ENCODE results near the gene UQCRFS1.
"Not testable (repeated sequence)": the region's sequence is repeated elsewhere in the genome, so short reads cannot be mapped to it uniquely, and the experiment has no call there.

The UQCRFS1 gene

DNA sequence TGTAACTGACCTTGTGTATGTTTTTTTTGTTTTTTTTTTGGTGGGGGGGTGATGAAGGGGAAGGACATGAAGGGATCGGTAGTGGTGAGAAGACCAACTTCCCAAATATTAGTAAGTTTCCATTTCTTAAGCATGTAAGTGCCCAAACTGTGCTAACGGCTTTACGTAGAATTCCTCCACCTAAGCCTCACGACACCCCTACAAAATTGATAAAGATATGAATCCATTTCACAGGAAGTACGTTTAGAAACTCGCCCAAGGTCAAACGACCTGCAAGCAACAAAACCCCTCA lies 649 bp downstream of the UQCRFS1 start:
- no peak for FAIRE-seq

DNA sequence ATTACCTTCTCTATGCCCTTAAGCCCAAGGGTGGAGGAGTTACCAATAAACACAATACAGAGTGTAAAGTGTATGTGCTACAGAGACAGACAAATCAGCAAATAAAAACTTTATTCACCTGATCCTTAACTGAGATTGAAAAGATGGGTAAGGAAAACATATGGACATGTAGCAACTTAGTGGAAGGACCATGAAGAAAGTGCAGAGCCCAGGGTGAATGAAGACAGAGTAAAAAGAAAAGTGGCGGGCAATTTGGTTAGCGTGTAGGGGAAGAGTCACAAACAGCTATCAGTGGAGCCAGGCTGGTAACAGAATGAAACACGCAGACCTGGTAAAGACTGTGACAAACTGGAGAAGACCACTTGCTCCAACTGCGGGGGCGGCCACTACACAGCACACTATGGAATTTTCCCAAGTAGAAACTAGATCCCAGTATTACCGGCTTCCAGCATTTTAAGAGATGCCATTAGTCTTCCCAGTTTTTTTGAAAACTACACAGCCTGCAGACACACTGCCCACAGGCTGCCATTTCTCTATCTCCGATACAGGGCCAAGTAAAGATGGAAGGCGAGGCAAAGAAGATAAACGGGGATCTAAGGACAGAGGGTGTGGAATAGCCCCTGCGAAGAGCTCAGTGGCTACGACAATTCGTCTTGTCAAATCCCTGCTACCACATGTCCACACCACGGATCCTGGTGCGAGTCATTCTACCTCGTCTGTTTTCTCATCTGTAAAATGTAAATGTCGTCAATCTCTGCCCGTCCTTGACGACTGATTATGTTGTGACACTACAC lies 1.2 kb downstream of the UQCRFS1 start:
- no peak for FAIRE-seq

DNA sequence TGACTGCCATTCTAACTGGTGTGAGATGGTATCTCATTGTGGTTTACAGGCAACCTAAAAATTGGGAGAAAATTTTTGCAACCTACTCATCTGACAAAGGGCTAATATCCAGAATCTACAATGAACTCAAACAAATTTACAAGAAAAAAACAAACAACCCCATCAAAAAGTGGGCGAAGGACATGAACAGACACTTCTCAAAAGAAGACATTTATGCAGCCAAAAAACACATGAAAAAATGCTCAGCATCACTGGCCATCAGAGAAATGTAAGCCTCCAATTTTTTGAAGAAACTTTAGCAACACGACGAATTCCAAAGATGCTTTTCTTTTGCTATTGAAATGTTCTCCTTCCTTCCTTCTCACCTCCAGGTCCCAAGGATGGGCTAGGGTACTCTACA lies 1.9 kb downstream of the UQCRFS1 start:
- not testable (repeated sequence) for FAIRE-seq

DNA sequence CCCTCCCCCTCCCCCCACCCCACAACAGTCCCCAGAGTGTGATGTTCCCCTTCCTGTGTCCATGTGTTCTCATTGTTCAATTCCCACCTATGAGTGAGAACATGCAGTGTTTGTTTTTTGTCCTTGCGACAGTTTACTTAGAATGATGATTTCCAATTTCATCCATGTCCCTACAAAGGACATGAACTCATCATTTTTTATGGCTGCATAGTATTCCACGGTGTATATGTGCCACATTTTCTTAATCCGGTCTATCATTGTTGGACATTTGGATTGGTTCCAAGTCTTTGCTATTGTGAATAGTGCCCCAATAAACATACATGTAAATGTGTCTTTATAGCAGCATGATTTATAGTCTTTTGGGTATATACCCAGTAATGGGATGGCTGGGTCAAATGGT lies 2.4 kb downstream of the UQCRFS1 start:
- FAIRE-seq: not testable (repeated sequence)

DNA sequence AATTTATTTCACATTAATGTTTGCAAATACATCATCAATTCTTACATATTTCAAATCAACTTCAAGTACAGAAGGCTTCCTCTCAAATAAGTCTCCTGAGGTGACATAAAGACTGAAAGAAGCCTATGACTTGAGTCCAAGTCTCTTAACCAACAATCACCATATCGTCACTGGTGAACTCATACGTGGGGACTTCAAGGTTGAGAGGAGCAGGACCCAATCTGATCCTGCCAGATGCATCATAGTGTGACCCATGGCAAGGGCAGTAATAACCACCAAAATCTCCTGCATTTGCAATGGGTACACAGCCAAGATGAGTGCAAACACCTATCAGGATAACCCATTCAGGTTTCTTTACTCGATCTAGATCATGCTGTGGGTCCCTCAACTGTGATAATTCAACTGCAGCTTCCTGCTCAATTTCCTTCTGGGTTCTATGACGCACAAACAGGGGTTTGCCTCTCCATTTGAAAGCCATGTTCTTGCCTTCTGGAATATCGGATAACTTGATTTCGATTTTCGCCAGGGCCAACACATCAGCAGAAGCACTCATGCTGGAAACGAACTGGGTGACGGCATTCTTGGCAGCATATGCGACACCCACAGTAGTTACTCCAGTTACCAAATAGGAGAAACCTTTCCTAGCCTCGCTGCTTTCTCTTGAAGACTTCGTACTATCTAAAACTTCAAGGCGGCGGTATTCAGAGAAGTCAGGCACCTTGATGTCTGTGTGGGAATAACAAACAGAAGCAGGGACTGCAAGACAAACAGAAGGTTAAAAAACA lies 5.4 kb downstream of the UQCRFS1 start:
- not testable (repeated sequence) for FAIRE-seq

DNA sequence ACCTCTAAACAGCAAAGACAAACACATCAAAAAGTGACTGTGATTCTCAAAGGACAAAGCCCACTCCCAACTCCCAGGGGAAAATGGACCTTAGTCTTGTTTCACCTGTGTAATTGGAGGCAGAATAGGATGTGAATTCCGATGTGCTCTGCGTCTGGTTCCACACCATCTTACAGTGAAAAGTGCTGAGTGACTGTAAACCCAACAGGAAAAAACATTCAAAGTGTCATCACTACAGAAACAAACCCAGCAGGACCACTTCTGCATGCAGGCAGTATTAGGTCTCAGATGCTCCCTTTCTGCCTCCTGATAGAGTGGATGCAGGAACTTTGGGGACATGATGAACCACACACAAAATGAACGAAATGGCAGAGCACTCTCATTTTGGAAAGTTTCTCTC lies 6.5 kb downstream of the UQCRFS1 start:
- no peak for FAIRE-seq

DNA sequence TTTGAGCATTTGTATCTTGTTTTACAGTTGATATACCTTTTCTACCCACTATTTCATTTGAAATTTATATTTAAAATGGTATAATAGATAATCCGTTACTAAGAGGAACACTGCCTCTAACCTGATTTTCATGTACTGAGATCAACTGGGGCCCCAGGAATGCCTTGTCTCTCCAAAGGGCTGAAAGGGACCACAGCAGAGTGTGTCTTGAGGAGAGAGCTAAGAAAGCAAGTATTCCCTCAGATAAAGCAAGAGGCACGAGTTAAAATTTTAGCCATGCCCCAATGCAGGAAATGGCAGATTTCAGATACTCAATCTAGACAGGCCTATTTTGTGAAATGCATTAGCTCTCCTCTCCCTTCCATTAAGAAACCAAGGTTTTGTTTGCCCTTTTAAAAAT lies 10.7 kb downstream of the UQCRFS1 start:
- no peak for FAIRE-seq

DNA sequence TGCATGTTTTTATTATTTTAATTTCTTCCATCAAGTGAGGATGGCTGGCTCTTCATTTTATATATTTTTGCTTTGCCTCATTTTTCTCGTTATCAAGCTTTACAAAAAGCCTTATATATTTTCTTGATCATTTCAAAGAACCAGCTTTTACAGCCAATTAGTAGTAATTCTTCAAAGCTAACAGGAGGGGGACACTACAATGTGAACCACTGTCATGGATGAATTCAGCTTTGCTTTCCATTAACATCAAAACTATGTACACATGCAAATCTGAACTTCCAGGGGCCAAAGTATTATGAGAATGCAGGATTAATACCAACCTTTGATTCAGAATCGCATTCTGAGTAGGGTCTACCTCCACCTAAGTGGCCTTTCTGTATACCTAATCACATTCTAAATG lies 11.1 kb downstream of the UQCRFS1 start:
- no peak for FAIRE-seq

DNA sequence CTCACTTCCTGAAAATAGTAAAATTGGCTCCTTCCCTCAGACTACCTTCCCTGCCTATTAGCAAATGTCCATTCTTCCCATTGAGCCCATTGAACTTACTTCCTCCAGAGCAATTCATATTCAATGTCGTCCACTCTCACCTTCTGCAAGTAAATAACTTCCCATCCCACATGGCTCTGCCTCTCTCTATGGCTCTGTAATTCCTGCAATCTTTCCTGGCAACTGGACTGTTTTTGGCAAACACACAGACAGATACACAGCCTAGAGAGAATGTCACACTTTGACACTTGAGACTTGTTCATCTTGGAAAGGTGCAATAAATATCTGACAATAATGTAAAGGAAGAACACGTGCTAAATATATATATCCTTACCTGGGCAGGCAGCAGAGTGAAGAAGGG lies 18.3 kb downstream of the UQCRFS1 start:
- FAIRE-seq: no peak

DNA sequence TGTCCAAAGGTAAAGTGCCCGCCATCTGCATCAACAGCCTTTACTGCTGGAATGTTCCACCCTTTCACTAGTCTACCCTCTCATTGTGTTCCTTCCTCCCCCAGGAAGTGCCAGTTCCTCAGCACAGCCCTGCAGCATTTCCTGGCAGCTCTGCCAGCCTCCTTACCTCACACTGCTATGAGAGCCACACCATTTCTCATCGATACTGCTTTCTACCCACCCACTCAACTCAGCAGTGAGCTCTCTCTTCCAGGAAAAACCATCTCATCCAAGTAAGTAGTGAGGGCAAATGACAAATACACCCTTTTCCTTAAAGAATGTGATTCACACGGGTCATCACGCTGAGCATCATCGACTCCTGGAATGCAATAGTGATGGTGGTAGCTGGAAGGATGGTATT lies 19.8 kb downstream of the UQCRFS1 start:
- FAIRE-seq: no peak

DNA sequence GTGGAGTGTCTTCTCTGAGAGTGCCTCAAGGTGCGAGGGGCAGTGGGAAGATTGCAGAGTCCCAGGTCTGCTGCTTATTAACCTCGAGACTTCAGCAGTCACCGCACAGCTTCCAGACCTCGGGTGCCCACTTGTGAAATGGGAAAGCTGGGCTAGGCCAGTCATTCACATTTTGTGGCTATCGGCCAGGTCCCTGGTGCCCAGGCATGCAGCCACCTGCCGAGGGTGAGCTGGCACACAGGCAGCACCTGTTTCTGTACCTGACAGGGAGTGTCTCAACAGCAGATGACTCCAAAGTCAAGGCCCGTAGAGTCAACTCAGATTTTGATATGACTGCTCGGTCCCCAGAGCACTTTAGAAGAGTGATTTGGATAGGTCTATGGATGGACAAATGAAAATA lies 21.9 kb downstream of the UQCRFS1 start:
- FAIRE-seq: no peak

DNA sequence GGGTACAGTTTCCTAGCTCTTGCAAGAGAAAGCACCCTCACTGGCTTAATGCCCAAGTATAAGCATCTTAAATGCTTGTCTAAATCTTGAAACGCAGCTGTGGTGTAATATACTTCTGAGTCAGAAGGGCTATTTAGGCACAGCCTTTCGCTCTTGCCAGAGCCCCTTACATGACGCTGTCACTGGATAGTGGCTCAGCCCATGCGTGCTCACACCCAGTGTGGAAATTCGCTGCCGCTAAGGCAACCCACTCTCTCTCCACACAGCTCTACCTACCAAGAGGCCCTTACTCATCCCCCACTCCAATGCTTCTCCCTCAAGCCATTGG lies 24.0 kb downstream of the UQCRFS1 start:
- FAIRE-seq: no peak

DNA sequence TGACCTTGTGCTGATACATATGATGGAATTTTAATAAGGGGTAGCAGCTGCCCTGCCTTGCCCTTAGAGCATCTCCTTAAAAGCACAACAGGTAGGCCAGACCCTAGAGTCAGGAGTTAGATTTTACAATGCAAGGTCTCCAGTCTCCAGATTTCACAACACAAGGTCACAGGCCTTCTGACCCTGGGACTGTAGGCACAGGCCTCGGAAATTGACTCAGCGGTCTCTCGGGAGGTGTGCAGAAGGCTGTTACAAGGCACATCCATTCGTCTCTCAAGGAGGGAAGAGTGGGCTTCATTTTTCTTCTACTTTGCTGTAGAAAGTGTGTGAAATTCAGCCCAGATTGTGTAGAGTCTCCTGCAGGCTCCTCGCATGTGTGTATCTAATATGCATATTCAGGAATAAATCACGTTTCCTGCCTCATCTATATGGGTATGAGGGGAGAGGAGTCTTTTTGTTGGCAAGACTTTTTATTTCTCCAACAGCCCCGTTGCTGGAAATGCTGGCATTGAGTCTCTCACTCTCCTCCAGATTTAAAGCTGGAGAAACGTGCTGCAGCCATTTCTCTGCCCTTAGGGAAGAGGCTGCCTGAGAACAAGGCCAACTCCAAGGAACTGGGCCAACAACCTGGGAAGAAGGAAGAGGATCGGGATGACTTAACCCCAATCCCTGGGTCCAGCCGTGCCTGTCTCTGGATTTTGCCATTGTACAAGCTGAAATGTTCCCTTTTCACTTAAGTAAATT lies 24.5 kb downstream of the UQCRFS1 start:
- no peak for FAIRE-seq

DNA sequence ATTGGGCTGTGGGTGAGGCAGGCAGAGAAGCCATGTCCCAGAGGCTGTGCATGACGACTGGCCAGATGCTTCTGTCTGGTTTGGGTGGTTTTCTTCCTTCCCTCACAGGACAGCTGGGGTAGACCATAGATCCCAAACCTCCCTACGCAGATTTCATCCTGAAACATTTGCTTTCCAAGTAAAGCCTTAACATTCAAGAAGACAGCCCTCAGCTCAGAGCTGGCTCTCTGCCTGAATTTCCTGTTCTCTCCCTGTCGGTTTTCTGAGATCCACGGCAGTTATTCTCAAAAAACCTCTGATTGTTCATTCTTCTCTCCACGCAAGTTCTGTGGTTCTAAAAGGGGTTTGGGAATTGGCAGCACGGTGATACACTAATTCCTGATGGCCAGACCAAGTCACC lies 25.3 kb downstream of the UQCRFS1 start:
- FAIRE-seq: no peak

DNA sequence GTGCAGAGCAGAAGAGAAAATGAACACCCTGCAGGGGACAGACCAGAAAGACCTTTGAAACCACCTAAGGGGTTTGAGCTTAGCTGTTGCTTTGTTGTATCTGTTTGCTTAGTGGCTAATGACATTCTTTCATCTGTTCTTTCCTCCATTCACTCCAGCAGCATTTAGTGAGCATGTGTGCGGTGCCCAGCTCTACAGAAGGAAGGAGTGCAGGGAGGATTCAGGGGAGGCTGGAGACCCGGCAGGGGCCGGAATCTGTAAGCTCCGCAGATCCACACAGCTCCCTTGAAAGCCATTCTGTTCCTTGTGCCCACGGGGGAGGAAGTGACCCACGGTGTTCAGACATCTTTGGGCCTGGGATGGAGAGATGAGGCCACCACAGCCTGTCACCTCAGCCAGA lies 27.5 kb downstream of the UQCRFS1 start:
- no peak for FAIRE-seq

DNA sequence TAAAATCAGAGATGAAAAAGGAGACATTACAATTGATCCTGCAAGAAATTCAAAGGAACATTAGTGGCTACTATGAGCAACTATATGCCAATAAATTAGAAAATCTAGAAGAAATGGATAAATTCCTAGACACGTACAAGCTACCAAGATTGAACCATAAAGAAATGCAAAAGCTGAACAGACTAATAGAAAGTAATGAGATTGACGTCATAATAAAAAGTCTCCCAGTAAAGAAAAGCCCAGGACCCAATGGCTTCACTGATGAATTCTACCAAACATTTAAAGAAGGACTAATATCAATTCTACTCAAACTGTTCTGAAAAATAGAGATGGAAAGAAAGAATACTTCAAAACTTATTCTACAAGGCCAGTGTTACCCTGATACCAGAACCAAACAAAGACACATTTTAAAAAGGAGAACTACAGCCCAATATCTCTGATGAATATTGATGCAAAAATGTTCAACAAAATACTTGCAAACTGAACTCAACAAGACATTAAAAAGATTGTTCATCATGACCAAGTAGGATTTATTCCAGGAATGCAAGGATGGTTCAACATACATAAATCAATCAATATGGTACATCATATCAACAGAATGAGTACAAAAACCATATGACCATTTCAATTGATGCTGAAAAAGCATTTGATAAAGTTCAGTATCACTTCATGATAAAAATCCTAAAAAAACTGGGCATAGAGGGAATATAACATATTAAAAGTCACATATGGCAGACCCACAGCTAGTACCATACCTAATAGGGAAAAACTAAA lies 35.8 kb downstream of the UQCRFS1 start:
- FAIRE-seq: no peak

DNA sequence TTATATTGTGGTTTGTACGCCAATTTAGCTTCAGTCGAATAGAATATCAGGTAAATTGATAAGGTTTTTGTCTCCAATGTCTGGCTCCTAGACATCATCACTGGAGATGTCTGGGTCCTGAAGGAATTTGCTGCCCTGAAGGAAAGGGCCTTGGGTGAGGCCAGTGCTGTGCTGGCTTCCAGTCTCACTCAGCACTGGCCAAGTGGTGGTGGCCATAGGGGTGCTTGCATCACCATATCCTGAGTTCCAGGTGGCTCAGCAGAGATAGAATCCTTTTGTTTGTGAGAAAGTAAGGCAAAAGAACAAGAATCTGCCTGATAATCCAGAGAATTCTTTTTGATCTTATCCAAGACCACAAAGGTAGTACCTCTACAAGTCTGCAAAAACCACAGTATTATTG lies 39.1 kb downstream of the UQCRFS1 start:
- FAIRE-seq: no peak

DNA sequence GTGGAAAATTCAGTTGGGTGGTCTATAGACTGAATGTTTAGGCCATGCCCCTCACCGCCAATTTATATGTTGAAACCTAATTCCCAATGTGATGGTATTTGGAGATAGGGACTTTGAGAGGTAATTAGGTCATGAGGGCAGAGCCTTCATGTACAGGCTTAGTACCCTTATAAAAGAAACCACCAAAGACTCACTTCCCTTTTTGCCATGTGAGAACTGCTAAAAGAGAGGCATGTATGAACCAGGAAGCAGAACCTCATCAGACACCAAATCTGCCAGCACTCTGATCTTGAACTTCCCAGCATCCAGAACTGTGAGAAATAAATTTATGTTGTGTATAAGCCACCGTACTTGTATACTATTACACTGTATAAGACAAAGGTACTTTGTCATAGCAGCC lies 40.6 kb downstream of the UQCRFS1 start:
- no peak for FAIRE-seq

DNA sequence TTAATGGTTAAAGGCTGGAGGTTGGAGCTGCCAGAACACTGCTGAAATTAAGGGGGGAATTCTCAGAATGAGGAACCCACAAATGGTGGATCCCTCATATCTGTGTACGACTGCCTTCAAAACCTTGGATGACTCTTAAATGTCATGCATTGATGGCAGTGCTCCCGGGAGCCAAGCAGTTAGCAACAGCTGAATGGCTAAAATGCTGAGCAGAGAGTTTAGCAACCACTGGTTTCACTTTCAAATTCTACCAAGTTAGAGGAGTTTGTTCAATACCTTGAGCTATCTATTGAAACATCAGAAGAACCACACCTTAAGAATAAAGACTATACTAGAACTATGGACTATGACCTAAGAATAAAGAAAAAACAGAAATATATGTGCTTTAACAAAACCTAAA lies 41.4 kb downstream of the UQCRFS1 start:
- no peak for FAIRE-seq

DNA sequence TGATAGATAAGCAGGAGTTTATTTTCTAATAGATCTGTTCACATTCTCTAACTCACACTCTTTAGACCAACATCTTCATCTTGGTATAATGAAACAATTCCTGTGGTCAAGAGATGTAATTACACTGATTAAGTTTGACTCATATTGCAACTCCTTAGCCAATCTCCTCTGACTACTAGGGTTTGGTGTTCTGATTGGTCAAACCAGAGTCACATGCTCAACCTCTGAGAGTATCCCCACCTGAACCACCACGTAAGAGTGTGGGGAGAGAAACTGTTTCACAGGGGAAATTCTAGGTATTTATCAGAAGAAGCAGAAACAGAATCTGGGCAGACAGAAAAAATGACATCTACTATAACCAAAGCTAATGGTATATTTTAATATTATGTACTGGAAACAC lies 42.4 kb downstream of the UQCRFS1 start:
- no peak for FAIRE-seq

DNA sequence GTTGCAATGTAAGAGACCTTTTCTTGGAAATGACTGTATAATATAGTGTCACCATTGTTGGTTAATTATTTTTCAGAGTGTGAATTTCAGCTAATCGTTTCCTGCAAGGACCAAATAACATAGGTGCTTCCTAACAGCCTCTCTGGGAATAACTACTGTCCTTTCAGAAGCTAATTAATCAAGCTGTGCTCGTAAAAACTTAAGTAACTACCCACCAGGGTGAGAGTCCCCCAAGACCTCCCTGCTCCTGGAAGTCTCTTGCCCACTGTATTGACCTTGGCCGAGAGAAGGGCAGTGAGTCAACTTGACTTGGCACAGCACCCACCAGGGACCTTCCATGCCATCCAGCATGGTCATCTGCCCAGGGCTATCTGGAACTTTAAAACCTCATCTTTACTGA lies 50.3 kb downstream of the UQCRFS1 start:
- no peak for FAIRE-seq

DNA sequence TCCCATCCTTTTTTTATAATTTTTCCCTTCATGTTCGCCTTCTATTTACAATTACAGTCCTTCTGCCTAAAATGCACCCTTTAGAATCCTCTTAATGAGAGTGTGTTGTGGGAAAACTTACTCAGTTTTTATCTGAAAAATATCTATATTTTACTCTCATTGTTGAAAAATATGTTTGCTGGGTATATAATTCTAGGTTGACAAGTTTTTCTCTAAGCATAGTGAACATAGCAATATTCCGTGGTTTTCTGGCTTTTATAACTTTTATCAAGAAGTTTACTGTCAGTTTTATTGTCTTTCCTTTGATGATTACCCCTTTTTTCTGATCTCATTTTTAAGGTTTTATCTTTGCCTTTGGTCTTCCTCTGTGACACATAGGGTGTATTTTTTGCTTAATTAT lies 57.3 kb downstream of the UQCRFS1 start:
- no peak for FAIRE-seq
